ENCODE results near the gene MB.
A peak's percentile ranks its signal among the peaks of the same experiment; 100 is the strongest.

Gene MB

GRCh38 chr22:35634015-35634414 is 16.9 kb upstream of the MB start:
- no peak overlapping the region for H3K27ac ChIP-seq
- in situ Hi-C loops (cut with HindIII; ENCODE audit: low pct_ligation_motif_present, low sequenced_read_pairs) = no loop called here
- no peak overlapping the region for H3K4me3 ChIP-seq (ENCODE audit: low read depth, low read length)
- no peaks in the 10 kb centered on the region for H3K27me3 ChIP-seq (replicated peaks)
- no peaks in the 10 kb centered on the region for H3K36me3 ChIP-seq (replicated peaks)
- DNase-seq = no peak
- TF ChIP-seq, protein P1, sequence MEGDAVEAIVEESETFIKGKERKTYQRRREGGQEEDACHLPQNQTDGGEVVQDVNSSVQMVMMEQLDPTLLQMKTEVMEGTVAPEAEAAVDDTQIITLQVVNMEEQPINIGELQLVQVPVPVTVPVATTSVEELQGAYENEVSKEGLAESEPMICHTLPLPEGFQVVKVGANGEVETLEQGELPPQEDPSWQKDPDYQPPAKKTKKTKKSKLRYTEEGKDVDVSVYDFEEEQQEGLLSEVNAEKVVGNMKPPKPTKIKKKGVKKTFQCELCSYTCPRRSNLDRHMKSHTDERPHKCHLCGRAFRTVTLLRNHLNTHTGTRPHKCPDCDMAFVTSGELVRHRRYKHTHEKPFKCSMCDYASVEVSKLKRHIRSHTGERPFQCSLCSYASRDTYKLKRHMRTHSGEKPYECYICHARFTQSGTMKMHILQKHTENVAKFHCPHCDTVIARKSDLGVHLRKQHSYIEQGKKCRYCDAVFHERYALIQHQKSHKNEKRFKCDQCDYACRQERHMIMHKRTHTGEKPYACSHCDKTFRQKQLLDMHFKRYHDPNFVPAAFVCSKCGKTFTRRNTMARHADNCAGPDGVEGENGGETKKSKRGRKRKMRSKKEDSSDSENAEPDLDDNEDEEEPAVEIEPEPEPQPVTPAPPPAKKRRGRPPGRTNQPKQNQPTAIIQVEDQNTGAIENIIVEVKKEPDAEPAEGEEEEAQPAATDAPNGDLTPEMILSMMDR (IDR thresholded peaks at IDR 0.05; ENCODE audit: low read depth, low read length, missing control alignments) = no peak

- TF ChIP-seq, protein P1 (IDR thresholded peaks at IDR 0.05; ENCODE audit: low read depth, low read length, missing control alignments) = no peak
- no peak overlapping the region for H3K4me3 ChIP-seq (ENCODE audit: low read depth, low read length)
- DNase-seq = no peak
- H3K27ac ChIP-seq = no peak overlapping the region
- in situ Hi-C loops (cut with HindIII; ENCODE audit: low pct_ligation_motif_present, low sequenced_read_pairs) = no loop called here
- no peaks in the 10 kb centered on the region for H3K27me3 ChIP-seq (replicated peaks)
- H3K36me3 ChIP-seq (replicated peaks) = no peaks in the 10 kb centered on the region
These were observed 16.4 kb upstream of the MB start for GRCh38 chr22:35633520-35633919.

GRCh38 chr22:35632935-35633334 is 15.8 kb upstream of the MB start:
- no peak for DNase-seq
- Histone ChIP-seq H3K27ac (no peak overlapping the region), H3K4me3 (ENCODE audit: low read depth, low read length) (no peak overlapping the region), H3K36me3 (replicated peaks) (no peaks in the 10 kb centered on the region), H3K27me3 (replicated peaks) (no peaks in the 10 kb centered on the region)
- TF ChIP-seq, protein P1 (IDR thresholded peaks at IDR 0.05; ENCODE audit: low read depth, low read length, missing control alignments) = no peak
- in situ Hi-C loops (cut with HindIII; ENCODE audit: low pct_ligation_motif_present, low sequenced_read_pairs) = no loop called here

DNA sequence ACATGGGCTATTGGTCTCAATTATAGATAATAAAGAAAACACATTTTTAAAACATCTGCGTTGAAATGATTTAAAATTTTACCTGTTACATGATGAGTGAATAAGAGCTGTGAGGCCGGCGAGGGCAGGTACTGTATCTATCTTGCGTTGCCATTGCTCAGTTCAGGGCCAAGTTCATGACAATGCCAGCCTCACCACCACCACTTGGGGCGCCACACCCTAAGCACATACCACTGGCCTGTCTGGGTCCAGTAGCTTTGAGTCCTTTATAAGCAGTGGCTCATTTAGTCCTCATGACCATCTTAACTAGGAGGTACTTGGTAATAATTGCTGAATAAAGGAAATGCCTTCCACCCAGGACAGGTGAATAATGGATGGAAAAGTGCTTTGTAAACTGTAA is 14.5 kb upstream of the MB start:
- H3K27me3 ChIP-seq (replicated peaks) = no peaks in the 10 kb centered on the region
- in situ Hi-C loops (cut with HindIII; ENCODE audit: low pct_ligation_motif_present, low sequenced_read_pairs) = no loop called here
- H3K27ac ChIP-seq = no peak overlapping the region
- DNase-seq = peak; percentile 31
- TF ChIP-seq, protein P1 (IDR thresholded peaks at IDR 0.05; ENCODE audit: low read depth, low read length, missing control alignments) = peak; percentile 80
- no peak overlapping the region for H3K4me3 ChIP-seq (ENCODE audit: low read depth, low read length)
- H3K36me3 ChIP-seq (replicated peaks) = no peaks in the 10 kb centered on the region

- H3K4me3 ChIP-seq (ENCODE audit: low read depth, low read length) = no peak overlapping the region
- TF ChIP-seq, protein P1 (IDR thresholded peaks at IDR 0.05; ENCODE audit: low read depth, low read length, missing control alignments) = no peak
- in situ Hi-C loops (cut with HindIII; ENCODE audit: low pct_ligation_motif_present, low sequenced_read_pairs) = no loop called here
- H3K27ac ChIP-seq = no peak overlapping the region
- DNase-seq = no peak
- H3K36me3 ChIP-seq (replicated peaks) = no peaks in the 10 kb centered on the region
- H3K27me3 ChIP-seq (replicated peaks) = no peaks in the 10 kb centered on the region
These were observed 13.8 kb upstream of the MB start for GRCh38 chr22:35630891-35631290.

GRCh38 chr22:35630387-35630793 is 13.3 kb upstream of the MB start:
- DNase-seq = peak; percentile 18
- Histone ChIP-seq H3K27ac (no peak overlapping the region), H3K36me3 (replicated peaks) (no peaks in the 10 kb centered on the region), H3K27me3 (replicated peaks) (no peaks in the 10 kb centered on the region), H3K4me3 (ENCODE audit: low read depth, low read length) (no peak overlapping the region)
- TF ChIP-seq, protein P1 (IDR thresholded peaks at IDR 0.05; ENCODE audit: low read depth, low read length, missing control alignments) = no peak
- in situ Hi-C loops (cut with HindIII; ENCODE audit: low pct_ligation_motif_present, low sequenced_read_pairs) = no loop called here
